RWPE2 (cell line): Measurements from ENCODE around the gene UGT1A9.

Experiments used
- ATAC-seq: fragments of 200-7000 bp; cut with Tn5 transposase; 3 replicates; pipeline ENCODE4 v1.9.1; 2021; ENCODE audit warnings: low read depth
- DNase-seq: peaks from one replicate; pipeline ENCODE4 v3.0.0-alpha.2; 2020; ENCODE audit warnings: low spot score
- H3K27ac ChIP-seq: fragments of 450-650 bp; 2 replicates; pipeline ENCODE4 v1.5.1; 2017; ENCODE audit warnings: mild to moderate bottlenecking; ENCODE audit not compliant: poor library complexity, severe bottlenecking
- H3K27me3 ChIP-seq: fragments of 250-450 bp; sonication (Bioruptor Pico); 2 replicates; pipeline ENCODE4 v1.5.1; 2021; ENCODE audit warnings: mild to moderate bottlenecking, moderate library complexity; ENCODE audit not compliant: insufficient read depth, poor library complexity, severe bottlenecking
- H3K36me3 ChIP-seq: fragments of 250-450 bp; sonication (Bioruptor Pico); 2 replicates; pipeline ENCODE4 v1.5.1; 2020; ENCODE audit warnings: low read depth, mild to moderate bottlenecking, moderate library complexity
- H3K4me1 ChIP-seq: fragments of 250-450 bp; sonication (Bioruptor Pico); 2 replicates; pipeline ENCODE4 v1.5.1; 2021; ENCODE audit warnings: mild to moderate bottlenecking, moderate library complexity; ENCODE audit not compliant: insufficient read depth, poor library complexity, severe bottlenecking
- H3K4me3 ChIP-seq: fragments of 250-450 bp; sonication (Bioruptor Pico); 2 replicates; pipeline ENCODE4 v1.5.1; 2021; ENCODE audit warnings: mild to moderate bottlenecking, moderate library complexity; ENCODE audit not compliant: severe bottlenecking
- H3K9me3 ChIP-seq: fragments of 250-450 bp; sonication (Bioruptor Pico); 2 replicates; pipeline ENCODE4 v1.5.1; 2021; ENCODE audit warnings: mild to moderate bottlenecking, moderate library complexity; ENCODE audit not compliant: severe bottlenecking
- TF ChIP-seq, protein P1 (sequence below): fragments of 450-650 bp; IDR thresholded peaks from one replicate; pipeline ENCODE4 v1.5.1; 2017; ENCODE audit warnings: mild to moderate bottlenecking, moderate library complexity; ENCODE audit not compliant: poor library complexity, severe bottlenecking

Gene UGT1A9

DNA sequence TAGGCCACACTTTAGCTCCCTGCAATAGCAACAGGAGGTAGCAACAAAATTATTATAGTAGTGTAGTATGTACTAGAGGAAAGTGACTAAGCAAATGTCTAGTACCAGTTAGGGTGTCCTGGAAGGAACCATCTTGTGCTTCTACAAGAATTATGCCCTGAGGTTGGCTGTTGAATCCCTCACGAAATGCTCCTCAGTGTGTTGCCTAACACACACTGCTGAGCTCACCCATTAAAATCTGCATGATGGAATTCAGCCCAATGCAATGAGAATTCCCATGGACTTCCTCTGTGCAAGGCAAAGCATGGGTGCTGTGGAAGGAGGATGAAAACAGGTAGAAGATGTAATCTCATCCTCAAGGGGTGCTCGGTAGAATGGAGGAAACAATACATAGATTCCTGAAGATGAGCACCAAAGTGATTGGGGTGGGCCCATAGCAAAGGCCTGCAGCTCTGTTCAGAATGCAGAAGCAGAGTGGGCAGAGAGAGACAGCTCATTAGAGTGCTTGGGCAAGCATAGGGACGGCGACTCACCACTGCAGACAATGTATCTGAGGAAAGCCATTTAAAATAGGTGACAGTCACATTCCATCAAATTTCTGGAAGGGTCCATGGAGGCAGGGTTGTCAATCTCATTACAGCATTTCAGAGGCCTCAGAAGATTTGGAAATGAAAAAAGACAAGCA, 8.8 kb downstream of the UGT1A9 start:
- H3K27ac ChIP-seq = no peak overlapping the region
- TF ChIP-seq, protein P1, sequence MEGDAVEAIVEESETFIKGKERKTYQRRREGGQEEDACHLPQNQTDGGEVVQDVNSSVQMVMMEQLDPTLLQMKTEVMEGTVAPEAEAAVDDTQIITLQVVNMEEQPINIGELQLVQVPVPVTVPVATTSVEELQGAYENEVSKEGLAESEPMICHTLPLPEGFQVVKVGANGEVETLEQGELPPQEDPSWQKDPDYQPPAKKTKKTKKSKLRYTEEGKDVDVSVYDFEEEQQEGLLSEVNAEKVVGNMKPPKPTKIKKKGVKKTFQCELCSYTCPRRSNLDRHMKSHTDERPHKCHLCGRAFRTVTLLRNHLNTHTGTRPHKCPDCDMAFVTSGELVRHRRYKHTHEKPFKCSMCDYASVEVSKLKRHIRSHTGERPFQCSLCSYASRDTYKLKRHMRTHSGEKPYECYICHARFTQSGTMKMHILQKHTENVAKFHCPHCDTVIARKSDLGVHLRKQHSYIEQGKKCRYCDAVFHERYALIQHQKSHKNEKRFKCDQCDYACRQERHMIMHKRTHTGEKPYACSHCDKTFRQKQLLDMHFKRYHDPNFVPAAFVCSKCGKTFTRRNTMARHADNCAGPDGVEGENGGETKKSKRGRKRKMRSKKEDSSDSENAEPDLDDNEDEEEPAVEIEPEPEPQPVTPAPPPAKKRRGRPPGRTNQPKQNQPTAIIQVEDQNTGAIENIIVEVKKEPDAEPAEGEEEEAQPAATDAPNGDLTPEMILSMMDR = no peak
- no peak for DNase-seq
- no peaks in the 10 kb centered on the region for H3K27me3 ChIP-seq
- H3K4me3 ChIP-seq = no peak overlapping the region
- no peaks in the 10 kb centered on the region for H3K9me3 ChIP-seq
- no peaks in the 10 kb centered on the region for H3K36me3 ChIP-seq
- H3K4me1 ChIP-seq = no peaks in the 10 kb centered on the region
- no peak for ATAC-seq

DNA sequence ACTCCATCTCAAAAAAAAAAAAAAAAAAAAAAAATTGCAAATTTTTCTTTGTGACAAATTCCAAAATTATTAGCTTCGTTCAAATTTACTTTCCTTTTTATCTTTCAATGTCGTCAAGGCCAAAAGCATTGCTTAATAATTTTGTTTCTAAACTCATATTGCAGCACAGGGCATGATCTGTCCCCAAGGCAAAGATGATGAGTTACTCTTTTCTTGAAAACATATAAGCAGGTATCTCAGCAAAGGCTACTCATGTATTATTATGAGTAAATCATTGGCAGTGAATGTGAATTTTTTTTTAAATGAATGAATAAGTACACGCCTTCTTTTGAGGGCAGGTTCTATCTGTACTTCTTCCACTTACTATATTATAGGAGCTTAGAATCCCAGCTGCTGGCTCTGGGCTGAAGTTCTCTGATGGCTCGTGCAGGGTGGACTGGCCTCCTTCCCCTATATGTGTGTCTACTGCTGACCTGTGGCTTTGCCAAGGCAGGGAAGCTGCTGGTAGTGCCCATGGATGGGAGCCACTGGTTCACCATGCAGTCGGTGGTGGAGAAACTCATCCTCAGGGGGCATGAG, 9.9 kb downstream of the UGT1A9 start, which contains the start of gene UGT1A7:
Gene UGT1A7 (plus strand): TSS at position 381 of the 579 bp plus-strand sequence. CDS start 37 bp downstream, at position 418.
- TF ChIP-seq, protein P1 = no peak
- no peaks in the 10 kb centered on the region for H3K27me3 ChIP-seq
- DNase-seq (no peak), ATAC-seq (no peak)
- H3K4me1 ChIP-seq = no peaks in the 10 kb centered on the region
- no peaks in the 10 kb centered on the region for H3K9me3 ChIP-seq
- no peak within 1 kb of the TSS for H3K4me3 ChIP-seq
- H3K27ac ChIP-seq = no peak within 1 kb of the TSS
- H3K36me3 ChIP-seq = no peaks in the 10 kb centered on the region

DNA sequence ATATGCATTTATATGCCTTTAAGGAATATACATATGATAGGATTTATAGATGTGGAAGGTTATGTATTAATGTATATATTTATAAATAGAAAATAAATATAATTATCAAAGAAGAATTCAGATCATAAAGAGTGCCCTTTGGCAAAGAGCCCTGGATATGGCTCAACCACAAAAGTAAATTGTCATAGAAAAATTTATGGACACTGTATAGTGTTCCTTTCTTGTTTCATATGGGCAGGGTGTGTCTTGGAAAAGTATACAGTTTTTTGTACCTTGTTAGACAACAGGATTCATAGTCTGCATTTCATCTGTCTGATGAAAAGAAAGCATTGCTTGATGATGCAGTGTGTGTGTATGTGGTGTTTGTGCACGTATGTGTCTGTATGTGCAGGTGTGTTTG, 12.9 kb downstream of the UGT1A9 start:
- Histone ChIP-seq H3K4me3 (no peak overlapping the region), H3K27ac (no peak overlapping the region), H3K4me1 (peaks cover under 1% of the 10 kb centered on the region), H3K27me3 (no peaks in the 10 kb centered on the region), H3K36me3 (no peaks in the 10 kb centered on the region), H3K9me3 (no peaks in the 10 kb centered on the region)
- ATAC-seq (no peak), DNase-seq (no peak)
- TF ChIP-seq, protein P1 = no peak

DNA sequence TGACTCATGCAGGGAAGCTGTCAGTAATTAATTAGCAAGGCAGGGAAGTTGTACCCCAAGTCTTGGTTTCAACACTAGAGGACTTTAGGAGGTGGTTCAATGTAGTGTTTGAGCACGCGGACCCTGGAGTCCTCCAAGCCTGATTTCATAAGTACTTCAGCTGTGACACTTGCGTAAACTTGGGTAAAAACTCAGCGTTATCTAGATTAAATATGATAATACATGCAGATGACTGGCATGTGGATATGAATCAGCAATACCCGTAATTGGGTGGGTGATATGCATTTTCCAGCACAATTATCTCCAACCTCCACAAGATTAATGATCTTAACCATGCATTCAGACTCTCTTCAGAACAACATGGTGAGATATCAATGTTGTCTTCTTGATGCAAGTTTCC, 15.2 kb downstream of the UGT1A9 start:
- no peak for ATAC-seq
- no peaks in the 10 kb centered on the region for H3K36me3 ChIP-seq
- H3K4me1 ChIP-seq = peaks cover 19% of the 10 kb centered on the region
- TF ChIP-seq, protein P1 = no peak
- H3K4me3 ChIP-seq = no peak overlapping the region
- no peaks in the 10 kb centered on the region for H3K27me3 ChIP-seq
- no peak for DNase-seq
- no peaks in the 10 kb centered on the region for H3K9me3 ChIP-seq
- H3K27ac ChIP-seq = no peak overlapping the region

DNA sequence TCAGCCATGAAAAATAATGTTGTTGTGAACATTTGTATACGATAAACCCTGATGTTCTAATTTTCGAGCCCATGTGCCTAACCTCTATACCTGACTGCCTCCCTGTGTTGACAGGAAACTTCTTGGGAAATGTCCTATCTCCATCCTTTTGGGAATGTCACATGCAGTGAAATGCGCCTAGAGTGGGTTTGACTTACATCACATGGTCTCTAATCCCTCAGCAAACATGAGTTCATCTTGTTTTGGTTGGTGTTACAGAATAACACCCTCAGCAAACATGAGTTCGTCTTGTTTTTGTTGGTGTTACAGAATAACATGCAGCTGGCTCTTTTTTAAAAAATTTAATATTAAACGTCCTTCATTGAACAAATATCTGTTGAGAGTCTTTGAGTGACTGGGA, 16.6 kb downstream of the UGT1A9 start:
- TF ChIP-seq, protein P1 = no peak
- H3K27ac ChIP-seq = no peak overlapping the region
- DNase-seq (no peak), ATAC-seq (no peak)
- H3K27me3 ChIP-seq = no peaks in the 10 kb centered on the region
- H3K9me3 ChIP-seq = no peaks in the 10 kb centered on the region
- peaks cover 25% of the 10 kb centered on the region for H3K4me1 ChIP-seq
- no peak overlapping the region for H3K4me3 ChIP-seq
- H3K36me3 ChIP-seq = no peaks in the 10 kb centered on the region
